HT-29 (cell line): ENCODE measurements around the gene IQGAP1. TPM values are rescaled to one million over a fixed set of nuclear protein-coding genes. Genes with fewer than 3 reads are reported as not detected.
"Not testable (repeated sequence)": the region's sequence is repeated elsewhere in the genome, so short reads cannot be mapped to it uniquely, and the experiment has no call there.

ENCODE experiments used
- DNase-seq: peaks from one replicate; pipeline ENCODE4 v3.0.0-alpha.2; 2015; ENCODE audit warnings: low spot score
- total RNA-seq: library from RNA; depleted of rRNA; stranded (reverse); fragments of >200 nt; shearing (Covaris generic); gene quantifications from 2 replicates; pipeline ENCODE4 v1.2.3, GENCODE V29; 2014; rRNA removed

Gene IQGAP1
- 100 and 111 TPM in 2 replicates for total RNA-seq

- DNase-seq, result peak; percentile 98
Observed at GRCh38 chr15:90387534-90388461, at the start of gene IQGAP1. IQGAP1 (plus strand) TSS chr15:90388242; CDS start chr15:90388342, 100 bp downstream.

GRCh38 chr15:90338532-90338931 lies 49.5 kb upstream of the IQGAP1 start:
- DNase-seq, result no peak

GRCh38 chr15:90340345-90340744 lies 47.7 kb upstream of the IQGAP1 start:
- DNase-seq, result peak; percentile 67

GRCh38 chr15:90343302-90343790 lies 44.7 kb upstream of the IQGAP1 start:
- no peak for DNase-seq

- DNase-seq, result no peak
Observed at GRCh38 chr15:90344662-90345061, 43.4 kb upstream of the IQGAP1 start.

GRCh38 chr15:90345857-90346256 lies 42.2 kb upstream of the IQGAP1 start:
- DNase-seq, result no peak

GRCh38 chr15:90347431-90348065 lies 40.5 kb upstream of the IQGAP1 start:
- DNase-seq, result not testable (repeated sequence)

GRCh38 chr15:90348456-90348855 lies 39.6 kb upstream of the IQGAP1 start:
- no peak for DNase-seq

GRCh38 chr15:90349072-90349471 lies 39.0 kb upstream of the IQGAP1 start:
- no peak for DNase-seq

- no peak for DNase-seq
Observed at GRCh38 chr15:90349821-90350220, 38.2 kb upstream of the IQGAP1 start.

GRCh38 chr15:90351479-90352106 lies 36.4 kb upstream of the IQGAP1 start:
- DNase-seq, result no peak

GRCh38 chr15:90352107-90352893 lies 35.7 kb upstream of the IQGAP1 start, which contains the start of gene ZNF774:
ZNF774 (plus strand) TSS chr15:90352284; CDS start chr15:90354661, 2,377 bp downstream.
- DNase-seq, result peak; percentile 100

- DNase-seq, result no peak
Observed at GRCh38 chr15:90354986-90355385, 33.1 kb upstream of the IQGAP1 start.

- DNase-seq, result no peak
Observed at GRCh38 chr15:90358124-90359033, 29.7 kb upstream of the IQGAP1 start.

- DNase-seq, result no peak
Observed at GRCh38 chr15:90360746-90361145, 27.3 kb upstream of the IQGAP1 start.

GRCh38 chr15:90362936-90363212 lies 25.2 kb upstream of the IQGAP1 start:
- no peak for DNase-seq

- DNase-seq, result no peak
Observed at GRCh38 chr15:90364251-90364650, 23.8 kb upstream of the IQGAP1 start.

GRCh38 chr15:90365414-90366055 lies 22.5 kb upstream of the IQGAP1 start:
- no peak for DNase-seq

GRCh38 chr15:90367576-90367975 lies 20.5 kb upstream of the IQGAP1 start:
- DNase-seq, result no peak

GRCh38 chr15:90375071-90375470 lies 13.0 kb upstream of the IQGAP1 start:
- DNase-seq, result no peak
